UCSD-AML1 (cell line): ENCODE data around the gene SYNGR1.

Experiments
- DNase-seq: peaks from one replicate; lab custom pipeline; 2025; ENCODE audit not compliant: unreplicated experiment; lab: John Stamatoyannopoulos, UW

The SYNGR1 gene

DNA sequence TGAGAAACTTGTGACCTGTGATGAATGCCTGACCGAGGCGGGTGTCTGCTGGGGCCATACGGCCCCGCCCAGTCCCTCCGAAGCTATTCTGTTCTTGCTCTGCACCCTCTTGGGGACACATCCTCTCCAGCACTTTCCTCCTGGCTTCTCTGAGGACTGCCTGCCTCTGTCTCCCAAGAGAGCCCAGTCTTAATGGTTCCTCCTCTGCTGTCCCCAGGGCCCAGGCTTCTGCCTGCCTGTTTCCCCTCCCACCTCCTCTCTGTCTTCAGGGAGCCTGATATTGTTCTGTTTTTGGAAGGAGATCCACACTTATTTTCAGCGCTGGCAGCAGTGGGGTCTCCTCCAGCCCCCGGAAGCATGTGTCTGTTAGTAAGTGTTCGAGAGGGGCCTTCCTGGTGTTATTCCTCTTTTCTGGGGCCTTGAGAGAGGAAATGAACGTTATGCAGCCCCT, 18.7 kb downstream of the SYNGR1 start:
- DNase-seq, result no peak

DNA sequence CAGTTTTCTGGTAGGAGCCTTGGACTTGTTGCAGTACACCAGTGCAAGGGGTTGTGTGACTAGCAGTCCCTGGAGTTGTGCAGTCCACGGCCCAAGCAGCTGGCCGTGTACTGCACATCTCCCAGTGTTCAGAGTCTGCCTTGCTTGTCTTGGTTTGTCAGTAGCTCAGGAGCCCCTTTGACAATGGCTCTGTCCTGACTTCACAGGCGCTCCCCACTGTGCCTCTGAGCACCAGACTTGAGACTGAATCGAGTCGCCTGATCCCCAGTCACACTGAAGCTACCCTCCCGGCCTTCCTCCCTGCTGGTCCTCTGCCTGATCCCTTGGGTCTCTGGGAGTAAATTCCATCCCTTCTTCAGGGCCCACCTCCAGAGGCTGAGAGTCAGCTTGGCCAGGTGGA, 19.4 kb downstream of the SYNGR1 start:
- DNase-seq, result no peak

DNA sequence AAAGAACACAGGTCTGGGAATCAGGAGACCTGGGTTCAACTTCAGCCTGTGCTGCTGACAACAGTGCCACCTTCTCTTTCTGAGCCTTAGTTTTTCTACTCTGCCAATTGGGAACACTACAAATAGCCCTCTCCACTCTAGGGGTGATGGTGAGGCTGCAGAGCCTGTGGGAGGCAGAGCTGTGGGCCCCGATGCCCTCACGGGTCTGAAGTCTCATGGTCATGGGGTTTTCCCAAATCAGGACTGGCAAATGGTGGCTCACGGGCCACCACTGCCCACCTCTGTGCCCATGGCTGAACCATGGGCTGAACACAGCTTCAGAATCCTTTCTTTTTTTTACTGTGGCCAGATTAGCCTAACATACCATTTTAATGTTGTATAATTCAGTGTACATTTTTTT, 19.8 kb downstream of the SYNGR1 start:
- DNase-seq, result no peak

DNA sequence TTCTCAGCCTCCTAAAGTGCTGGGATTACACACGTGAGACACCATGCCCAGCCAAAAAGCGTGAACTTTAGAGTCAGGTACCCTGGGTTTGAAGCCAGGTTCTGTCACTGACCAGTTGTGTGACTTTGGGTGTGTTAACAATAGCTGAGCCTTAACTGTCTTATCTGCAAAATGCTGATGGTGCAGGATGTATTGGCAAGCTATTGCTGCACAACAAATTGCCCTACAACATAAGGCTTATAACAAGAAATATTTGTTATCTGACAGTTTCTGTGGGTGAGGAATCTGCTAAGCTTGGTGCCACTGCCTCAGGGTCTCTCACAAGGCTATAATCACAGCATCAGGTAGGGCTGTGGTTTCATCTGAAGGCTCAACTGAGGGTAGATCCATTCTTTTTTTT, 21.9 kb downstream of the SYNGR1 start:
- DNase-seq, result no peak

DNA sequence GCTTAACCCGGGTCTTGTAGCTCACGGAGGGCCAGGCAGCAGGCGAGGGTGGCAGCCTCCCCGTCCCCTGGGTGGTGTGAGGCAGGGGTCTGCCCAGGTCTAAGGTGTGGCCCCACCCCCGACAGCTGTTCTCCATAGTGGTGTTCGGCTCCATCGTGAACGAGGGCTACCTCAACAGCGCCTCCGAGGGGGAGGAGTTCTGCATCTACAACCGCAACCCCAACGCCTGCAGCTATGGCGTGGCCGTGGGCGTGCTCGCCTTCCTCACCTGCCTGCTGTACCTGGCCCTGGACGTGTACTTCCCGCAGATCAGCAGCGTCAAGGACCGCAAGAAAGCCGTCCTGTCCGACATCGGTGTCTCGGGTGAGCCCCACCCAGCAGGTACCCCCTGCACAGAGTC, 24.4 kb downstream of the SYNGR1 start:
- no peak for DNase-seq

DNA sequence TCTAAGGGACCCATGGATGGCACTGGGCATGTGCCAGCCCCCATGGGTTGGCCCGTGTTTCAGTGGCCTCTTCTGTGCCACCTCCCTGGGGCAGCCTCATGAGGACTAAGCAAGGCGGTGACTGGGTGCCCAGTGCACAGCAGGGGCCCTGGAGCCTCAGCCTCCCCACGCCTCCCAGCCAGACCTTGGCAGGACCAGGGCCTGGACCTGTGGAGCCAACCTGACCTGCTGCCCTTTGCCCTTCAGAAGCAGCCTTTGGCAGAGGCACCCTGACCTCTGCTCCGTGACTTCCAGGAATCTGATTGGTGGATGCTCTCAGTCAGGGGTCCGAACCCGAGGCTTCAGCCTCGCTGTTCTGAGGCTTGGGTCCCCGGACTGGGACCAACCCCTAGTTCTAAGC, 25.0 kb downstream of the SYNGR1 start:
- no peak for DNase-seq

DNA sequence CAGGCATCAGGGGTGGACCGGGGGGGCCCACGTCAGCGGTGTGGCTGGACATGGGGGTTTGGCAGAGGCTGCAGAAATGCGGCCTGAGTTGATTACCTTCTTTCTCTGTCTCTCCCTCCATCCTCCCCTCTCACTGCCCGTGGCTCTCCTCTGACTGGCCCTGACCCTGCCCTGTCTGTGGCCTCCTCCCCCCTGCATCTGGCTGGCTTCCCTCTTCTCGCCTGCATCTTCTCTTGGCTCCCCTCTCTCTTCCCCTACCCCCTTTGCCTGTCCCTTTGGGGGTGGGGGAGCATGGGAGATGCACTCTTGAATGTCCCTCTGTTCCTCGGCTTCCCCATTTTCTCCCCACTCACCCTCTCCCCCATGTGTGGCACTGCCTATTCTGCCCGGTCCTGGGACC, 25.9 kb downstream of the SYNGR1 start:
- DNase-seq, result no peak

DNA sequence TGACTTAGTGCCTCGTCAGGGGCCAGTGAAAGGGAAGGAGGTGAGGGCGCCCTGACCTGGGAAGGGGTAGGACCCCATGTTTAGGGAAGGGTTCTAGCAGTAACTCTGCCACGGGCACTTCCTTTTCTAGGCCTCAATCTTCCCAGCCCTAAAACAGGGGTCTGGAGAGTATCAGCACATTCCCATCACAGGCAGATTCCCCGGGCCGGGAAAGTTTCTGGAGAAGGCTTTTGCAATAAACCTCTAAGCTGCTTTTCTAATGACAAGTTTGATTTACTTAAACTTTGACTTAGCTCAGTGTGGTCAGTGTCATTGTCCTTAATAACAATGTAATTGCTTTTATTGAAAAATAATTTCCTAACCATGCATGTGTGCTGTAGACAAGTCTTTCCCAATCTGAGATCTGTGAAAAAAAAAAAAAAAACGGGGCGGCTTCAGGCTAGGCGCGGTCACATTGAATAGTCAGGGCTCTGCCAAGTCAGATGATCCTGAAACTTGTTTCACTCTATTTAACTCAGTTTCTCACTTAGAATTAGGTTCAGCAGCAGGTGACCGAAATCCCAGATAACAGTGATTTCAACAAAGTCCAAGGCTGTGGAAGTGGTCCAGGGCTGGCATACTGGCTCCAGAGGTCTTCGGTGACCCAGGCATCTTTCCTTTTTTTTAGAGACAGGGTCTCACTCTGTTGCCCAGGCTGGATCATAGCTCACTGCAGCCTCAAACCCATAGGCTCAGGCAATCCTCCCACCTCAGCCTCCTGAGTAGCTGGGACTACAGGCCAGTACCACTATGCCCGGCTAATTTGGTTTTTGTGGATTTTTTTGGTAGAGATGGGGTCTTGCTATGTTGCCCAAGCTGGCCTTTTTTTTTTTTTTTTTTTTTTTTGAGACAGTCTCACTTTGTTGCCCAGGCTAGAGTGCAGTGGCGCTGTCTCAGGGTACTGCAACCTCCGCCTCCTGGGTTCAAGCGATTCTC, 30.3 kb downstream of the SYNGR1 start:
- no peak for DNase-seq

DNA sequence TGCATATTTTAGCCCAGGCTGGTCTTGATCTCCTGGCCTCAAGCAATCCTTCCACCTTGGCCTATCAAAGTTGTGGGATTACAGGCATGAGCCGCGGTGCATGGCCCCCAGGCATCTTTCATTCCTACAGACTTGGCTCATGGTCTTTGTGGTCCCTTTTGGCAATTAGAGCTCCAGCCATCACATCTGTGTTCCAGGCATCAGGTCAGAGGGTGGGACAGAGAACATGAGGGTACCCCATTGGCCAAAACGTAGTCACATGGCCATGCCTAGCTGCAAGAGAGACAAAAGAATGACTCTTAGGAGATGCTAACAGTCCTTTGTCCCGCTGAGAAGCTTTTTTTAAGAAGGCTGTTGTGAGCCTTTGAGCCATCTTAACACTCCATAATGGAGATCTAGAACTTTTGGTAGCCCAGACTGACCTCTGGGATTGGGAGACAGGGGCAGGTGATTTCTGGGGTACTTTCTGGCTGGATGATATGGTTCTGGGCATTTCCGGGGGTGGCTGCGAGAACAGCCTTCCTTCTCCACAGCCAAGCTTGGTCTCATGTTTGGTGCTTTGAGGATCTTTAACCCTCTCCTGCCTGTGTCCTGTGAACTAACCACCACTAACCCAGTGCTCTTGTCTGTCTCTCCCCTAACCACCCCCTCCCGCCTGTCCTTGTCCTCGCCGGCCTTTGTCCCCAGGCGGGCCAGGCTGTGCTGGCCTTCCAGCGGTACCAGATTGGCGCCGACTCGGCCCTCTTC, 31.4 kb downstream of the SYNGR1 start:
- no peak for DNase-seq

DNA sequence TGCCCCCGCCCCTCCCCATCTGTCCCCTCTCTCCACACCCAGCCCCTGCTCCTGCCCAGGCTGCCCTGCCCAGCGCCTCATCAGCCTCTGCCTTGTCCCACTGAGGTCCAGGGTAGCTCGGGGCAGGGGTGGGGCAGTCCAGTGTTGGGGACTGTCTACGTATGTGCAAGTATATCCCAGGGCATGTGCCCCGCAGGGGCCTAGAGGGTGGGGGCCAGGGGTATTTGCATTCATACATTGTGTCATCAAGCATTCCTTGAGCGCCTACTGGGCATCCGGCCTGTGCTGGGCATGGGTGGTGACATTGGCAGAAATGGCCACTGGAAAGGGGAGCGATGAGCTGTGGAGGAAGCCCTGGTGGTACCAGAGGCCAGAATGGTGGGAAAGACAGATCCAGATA, 32.1 kb downstream of the SYNGR1 start:
- DNase-seq, result no peak

DNA sequence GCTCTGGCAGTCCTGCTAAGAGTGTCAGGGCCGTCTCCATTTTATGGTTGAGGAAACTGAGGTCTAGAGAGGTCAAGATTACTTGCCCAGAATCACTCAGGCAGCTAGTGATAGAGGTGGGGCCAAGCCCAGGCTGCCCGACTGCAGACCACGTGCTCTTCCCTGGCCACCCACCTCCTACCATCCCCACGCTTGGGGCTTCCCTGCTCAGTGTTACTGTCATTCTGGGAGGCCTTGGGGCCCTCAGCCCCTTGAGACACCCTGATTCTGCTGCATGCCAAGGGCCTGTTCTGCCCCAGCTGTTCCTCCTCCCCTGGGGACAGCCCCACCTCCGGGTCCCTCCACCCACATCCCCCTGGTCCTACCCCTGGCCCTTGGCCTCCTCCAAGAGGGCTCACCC, 32.6 kb downstream of the SYNGR1 start:
- no peak for DNase-seq

DNA sequence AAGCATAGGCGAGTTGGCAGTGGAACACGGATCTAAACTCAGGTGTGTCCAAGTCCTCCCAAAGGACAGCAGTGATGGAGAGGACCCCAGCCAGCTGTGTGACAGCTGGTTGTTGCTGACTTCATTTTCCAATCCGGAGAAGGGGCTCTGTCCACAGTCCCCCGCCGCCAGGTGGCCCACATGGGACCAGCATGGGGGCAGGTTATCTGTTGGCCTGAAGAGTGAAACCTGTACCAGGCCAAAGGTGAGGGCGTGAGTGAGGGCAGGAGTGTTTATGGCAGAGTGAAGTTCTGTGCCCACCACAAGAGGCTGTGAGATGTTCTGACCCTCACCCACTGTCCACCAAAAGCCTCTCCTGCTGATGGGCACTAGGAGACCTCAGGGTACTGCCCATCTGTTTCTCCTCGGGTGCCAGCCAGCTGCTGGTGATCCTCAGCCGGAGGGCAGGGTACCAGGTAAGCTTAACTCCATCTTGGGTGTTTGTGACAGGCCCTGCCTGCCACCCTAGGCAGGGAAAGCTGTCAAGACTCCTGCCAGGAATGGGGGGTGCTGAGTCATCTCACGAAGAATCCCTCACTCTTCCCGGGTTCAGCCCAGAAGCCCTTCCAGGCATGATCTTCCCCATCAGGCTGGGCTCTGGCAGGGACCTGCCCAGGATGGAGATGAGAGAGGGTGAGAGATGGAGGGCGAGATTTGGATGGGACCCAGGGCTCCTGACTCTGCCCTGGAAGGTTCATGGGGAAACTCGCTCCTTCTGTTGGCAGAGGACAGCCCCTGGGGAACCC, 34.2 kb downstream of the SYNGR1 start:
- DNase-seq, result no peak

DNA sequence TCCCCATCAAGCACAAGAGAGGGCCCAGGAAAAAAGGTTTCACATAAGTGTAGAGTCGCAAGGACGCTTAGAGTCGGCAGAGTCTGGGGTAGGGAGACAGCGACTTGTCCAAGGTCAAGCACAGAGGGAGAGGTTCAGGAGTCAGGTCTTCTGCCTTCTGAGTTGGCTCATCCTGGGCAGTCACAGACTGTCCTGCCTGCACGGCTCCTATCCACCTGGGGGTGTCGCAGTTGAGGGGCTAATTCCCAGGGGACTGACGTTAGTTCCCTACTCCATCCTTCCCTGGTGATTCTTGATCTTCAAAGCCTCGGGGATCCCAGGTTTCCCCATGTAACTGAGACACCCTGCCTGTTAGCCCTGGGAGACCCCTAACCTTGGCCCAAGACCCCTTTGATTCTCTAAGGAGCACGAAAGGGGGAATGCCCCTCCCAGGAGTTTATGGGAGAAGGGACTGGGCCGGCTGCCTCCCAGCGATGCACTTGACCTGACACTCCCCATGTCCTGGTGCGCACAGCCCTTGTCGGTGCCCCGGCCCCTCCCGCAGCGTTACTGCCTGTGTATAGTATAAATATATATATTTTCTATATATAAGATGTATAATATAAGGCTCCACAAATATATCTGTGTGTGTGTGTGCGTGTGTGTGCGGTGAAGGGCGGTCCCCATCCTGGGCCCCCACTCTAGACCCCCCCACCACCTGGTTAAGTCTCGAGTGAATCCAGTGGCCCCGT, 35.1 kb downstream of the SYNGR1 start:
- DNase-seq, result no peak

DNA sequence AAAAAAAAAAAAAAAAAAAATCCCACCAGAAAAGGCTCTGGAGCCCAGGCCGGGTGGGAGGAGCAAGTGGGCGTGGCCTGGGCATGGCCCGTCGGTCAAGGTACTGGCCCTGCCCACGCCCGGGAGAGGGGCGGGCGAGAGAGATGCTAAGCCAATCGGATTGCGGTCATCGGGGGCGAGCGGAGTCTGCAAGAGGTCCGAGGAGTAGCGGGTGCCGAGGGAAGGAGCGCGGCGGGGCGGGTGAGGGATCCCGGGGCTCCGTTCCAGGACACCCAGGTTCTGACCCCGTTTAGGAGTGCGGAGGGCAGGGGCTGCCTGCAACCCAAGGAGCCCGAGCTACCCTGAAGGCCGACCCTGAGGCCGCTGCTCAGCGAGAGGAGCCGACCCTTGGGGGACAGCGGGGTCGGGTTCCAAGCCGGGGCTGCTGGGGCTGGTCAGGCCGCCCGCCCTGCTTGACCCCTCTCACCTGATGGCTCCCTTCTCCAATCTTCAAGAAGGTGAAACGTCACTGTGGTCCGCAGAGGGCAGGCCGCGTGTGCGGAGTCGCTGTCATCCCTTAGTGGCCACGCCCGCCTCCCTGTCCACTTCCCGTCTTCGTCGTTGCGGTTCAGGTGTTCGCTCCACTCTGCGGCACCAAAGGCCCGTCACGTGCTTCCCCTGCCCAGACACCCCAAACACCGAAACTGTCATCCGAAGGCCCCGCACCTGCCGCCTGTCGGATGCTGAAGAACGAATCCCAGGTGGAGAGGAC, 38.6 kb downstream of the SYNGR1 start:
- no peak for DNase-seq

DNA sequence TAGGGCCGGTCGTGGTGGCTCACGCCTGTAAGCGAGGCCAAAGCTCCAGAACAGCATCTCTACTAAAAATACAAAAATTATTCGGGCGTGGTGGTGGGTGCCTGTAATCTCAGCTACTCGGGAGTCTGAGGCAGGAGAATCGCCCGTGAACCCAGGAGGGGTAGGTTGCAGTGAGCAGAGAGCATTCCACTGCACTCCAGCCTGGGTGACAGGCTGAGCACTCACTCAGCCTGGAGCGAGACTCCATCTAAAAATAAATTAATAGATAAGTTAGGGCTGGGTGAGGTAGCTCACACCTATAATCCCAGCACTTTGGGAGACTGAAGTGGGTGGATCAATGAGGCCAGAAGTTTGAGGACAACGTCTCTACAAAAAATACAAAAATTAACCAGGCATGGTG, 39.6 kb downstream of the SYNGR1 start:
- DNase-seq, result no peak

DNA sequence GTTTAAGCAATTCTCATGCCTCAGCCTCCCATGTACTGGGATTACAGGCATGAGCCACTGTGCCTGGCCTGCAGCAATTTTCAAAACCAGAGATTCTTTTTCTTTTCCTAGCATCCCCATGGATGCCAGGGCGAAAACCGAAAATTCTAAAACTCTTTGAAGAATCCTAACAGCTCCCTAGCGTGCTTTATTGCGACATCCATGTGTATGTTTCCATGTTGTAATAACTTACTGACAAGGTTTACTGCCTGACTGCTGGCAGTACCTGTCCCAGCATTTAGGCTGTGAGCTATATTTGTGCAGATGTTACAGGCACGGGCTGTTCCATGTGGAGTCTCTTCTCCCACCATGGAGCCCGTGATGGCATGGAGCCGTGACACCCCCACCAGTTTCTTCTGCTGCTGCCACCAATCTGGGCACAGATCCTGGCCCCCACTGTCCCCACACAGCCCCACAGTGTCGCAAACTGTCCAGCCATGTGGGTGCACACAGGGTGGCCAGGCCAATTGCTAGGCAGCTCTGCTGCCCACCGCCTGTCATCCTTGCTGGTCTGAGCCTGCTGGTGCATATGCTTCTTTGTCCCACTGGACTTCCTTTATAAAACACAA, 42.7 kb downstream of the SYNGR1 start:
- DNase-seq, result no peak

DNA sequence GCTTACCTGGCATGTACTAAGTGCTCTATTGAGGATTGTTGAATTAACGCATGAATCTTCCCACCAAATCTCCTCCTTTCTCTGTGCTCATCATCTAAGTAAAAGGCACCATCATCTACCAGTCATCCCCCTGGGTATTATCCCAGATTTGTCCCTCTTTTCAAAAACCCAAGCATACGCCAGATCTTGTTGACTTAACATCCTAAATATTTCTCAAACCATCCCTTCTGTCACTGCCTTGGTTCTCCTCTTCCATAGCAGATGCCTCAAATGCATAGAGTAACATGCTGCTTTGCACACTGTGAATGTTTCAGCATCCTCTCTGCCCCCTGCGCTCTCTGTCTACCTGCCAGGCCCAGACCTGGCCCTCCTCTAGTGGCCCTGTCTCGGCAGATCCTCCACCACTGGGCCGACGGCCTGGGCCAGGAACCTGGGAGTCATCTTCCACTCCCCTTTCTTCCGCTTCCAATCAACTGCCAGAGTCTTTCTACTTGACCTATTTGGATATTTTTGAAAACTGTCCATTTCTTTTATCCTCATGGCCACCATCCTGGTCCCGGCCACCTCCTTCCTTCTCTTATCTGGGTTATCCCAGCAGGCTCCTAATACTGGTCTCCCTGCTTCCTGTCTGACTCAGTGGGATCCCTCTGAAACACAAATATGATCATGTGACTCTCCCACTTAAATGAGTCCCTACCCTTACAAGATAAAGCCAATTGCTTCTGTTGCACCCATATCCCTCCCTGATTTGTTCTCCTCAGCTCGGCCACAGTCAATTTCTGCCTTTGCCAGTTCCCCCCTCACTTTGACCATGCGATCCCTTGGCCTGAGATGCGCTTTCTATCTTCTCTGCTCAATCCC, 46.4 kb downstream of the SYNGR1 start:
- no peak for DNase-seq

DNA sequence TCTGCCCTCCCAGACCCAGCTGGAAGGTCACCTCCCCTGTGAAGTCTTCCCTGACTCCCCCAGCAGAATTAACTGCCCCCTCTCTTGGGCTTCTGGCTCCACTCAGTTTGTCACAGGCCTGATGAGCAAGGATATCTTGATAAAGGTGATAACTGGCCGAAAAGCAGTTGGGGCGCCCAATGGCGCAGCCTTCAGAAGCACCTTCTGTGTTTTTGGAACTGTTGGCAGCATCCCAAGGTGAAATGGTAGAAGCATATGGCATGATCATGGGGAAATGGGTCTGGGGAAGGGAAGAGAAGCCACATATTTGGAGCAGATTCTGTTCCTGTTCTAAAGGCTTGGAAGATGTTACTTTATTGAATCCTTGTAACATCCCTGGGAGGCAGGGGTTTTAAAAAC, 47.0 kb downstream of the SYNGR1 start:
- no peak for DNase-seq

DNA sequence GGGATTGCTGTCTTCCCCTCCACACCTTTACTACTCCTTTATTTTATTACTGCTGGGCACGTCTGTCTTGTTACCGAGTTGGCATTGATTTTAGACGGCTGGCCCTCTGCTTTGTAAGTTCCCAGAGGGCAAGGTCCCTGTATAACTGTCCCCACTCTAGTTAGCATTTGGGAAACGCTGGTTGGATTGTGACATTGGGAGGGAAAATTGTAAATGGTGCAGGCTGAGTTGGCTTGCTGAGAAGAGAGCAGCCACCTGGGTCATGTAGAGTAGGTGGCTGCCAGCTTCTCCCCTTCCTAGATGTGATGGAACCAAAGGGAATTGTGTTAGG, 51.5 kb downstream of the SYNGR1 start:
- no peak for DNase-seq
